SK-N-SH (cell line): ENCODE data around the gene LYRM4. TPM values are rescaled to one million over a fixed set of nuclear protein-coding genes. Genes with fewer than 3 reads are reported as not detected.

Experiments
- CTCF ChIA-PET: fragments of 300-600, 350-600 bp; formaldehyde crosslinking; extraction: SDS; loops from one replicate; lab custom pipeline; 2021; lab: Yijun Ruan, JAX
- POLR2A ChIA-PET: fragments of 350-600 bp; sonication (Branson Sonifier 250); formaldehyde crosslinking; extraction: SDS; loops from one replicate; lab custom pipeline; 2020; ENCODE audit warnings: antibody characterized with exemption, inconsistent platforms; lab: Yijun Ruan, JAX
- DNase-seq: peaks from one replicate; pipeline ENCODE4 v3.0.0; 2012
- H2AFZ ChIP-seq: fragments of 200-600 bp; sonication (generic); 2 replicates; pipeline ENCODE4 v1.8.1; 2016; ENCODE audit warnings: antibody characterized with exemption, mild to moderate bottlenecking, low read depth
- H3F3A ChIP-seq: fragments of 200-600 bp; sonication (generic); replicated peaks from 2 replicates; pipeline ENCODE3; 2016; ENCODE audit warnings: antibody characterized with exemption, mild to moderate bottlenecking; ENCODE audit not compliant: insufficient read depth
- H3K27ac ChIP-seq, 2 experiments: fragments of 200-500 bp in 1 of 2; fragments of 200-600 bp in 1 of 2; sonication (Bioruptor generic) in 1 of 2; sonication (generic), shearing (Covaris generic) in 1 of 2; 2 replicates each; pipeline versions ENCODE4 v1.5.1 to v1.6.1; 2014 to 2016; ENCODE audit warnings: low read depth in 2 of 2, inconsistent platforms in 1 of 2, low read length in 1 of 2, mild to moderate bottlenecking in 1 of 2, mixed read lengths in 1 of 2
- H3K27me3 ChIP-seq: fragments of 200-600 bp; sonication (generic), shearing (Covaris generic); 2 replicates; pipeline ENCODE4 v1.6.1; 2016; ENCODE audit warnings: mixed run types; ENCODE audit not compliant: insufficient read depth
- H3K36me3 ChIP-seq, 2 experiments: fragments of 200-500 bp in 1 of 2; fragments of 200-600 bp in 1 of 2; sonication (Bioruptor generic) in 1 of 2; sonication (generic) in 1 of 2; replicated peaks in 1 of 2; 2 replicates each; pipeline versions ENCODE3 to v1.5.1; 2014 to 2016; ENCODE audit warnings: low read length in 1 of 2, mild to moderate bottlenecking in 1 of 2; ENCODE audit not compliant: insufficient read depth in 2 of 2, control insufficient read depth in 1 of 2
- H3K4me1 ChIP-seq, 2 experiments: fragments of 200-500 bp in 1 of 2; fragments of 200-600 bp in 1 of 2; sonication (Bioruptor generic) in 1 of 2; sonication (generic), shearing (Covaris generic) in 1 of 2; 2 replicates each; pipeline versions ENCODE4 v1.5.1 to v1.6.1; 2014 to 2016; ENCODE audit warnings: low read depth in 1 of 2, low read length in 1 of 2, mixed run types in 1 of 2; ENCODE audit not compliant: insufficient read depth in 2 of 2, control insufficient read depth in 1 of 2
- H3K4me2 ChIP-seq: fragments of 200-600 bp; sonication (generic), shearing (Covaris generic); 2 replicates; pipeline ENCODE4 v1.6.1; 2017; ENCODE audit warnings: mixed run types
- H3K4me3 ChIP-seq, 2 experiments: fragments of 200-500 bp in 1 of 2; fragments of 200-600 bp in 1 of 2; sonication (Bioruptor generic) in 1 of 2; sonication (generic), shearing (Covaris generic) in 1 of 2; 2 replicates each; pipeline versions ENCODE4 v1.5.1 to v1.8.1; 2014 to 2016; ENCODE audit warnings: low read depth in 2 of 2, inconsistent platforms in 1 of 2, low read length in 1 of 2, mild to moderate bottlenecking in 1 of 2, mixed read lengths in 1 of 2, moderate library complexity in 1 of 2
- H3K79me2 ChIP-seq: fragments of 200-600 bp; sonication (generic); 2 replicates; pipeline ENCODE4 v1.8.1; 2017; ENCODE audit warnings: mild to moderate bottlenecking; ENCODE audit not compliant: insufficient read depth
- H3K9ac ChIP-seq: fragments of 200-600 bp; sonication (generic); 2 replicates; pipeline ENCODE4 v1.6.1; 2017; ENCODE audit warnings: mixed run types
- H3K9me2 ChIP-seq: fragments of 200-600 bp; sonication (generic); 2 replicates; pipeline ENCODE4 v1.6.1; 2017; ENCODE audit warnings: mixed run types
- H3K9me3 ChIP-seq: fragments of 200-600 bp; sonication (generic); 2 replicates; pipeline ENCODE4 v1.6.1; 2017; ENCODE audit warnings: mixed run types, mild to moderate bottlenecking, moderate library complexity
- H4K20me1 ChIP-seq: fragments of 200-600 bp; sonication (generic); 2 replicates; pipeline ENCODE4 v1.6.1; 2017; ENCODE audit warnings: mild to moderate bottlenecking, mixed run types; ENCODE audit not compliant: insufficient read depth
- CHD2 ChIP-seq: fragments of 150-350 bp; IDR thresholded peaks from 2 replicates; pipeline ENCODE4 v1.6.1; 2018; ENCODE audit warnings: low read length; ENCODE audit not compliant: partially characterized antibody
- CTCF ChIP-seq: fragments of 200-600 bp; sonication (generic); IDR thresholded peaks from 2 replicates; pipeline ENCODE4 v1.6.1; 2017; ENCODE audit warnings: antibody characterized with exemption, mild to moderate bottlenecking, moderate library complexity
- EP300 ChIP-seq, 2 experiments: IDR thresholded peaks; 2 replicates each; pipeline versions ENCODE4 v1.4.0 to v1.6.1; 2012; ENCODE audit warnings: borderline replicate concordance in 1 of 2, low read depth in 1 of 2, low read length in 1 of 2
- FOSL2 ChIP-seq: IDR thresholded peaks from 2 replicates; pipeline ENCODE4 v1.4.0; 2012; ENCODE audit warnings: low read depth, mild to moderate bottlenecking, moderate library complexity, borderline replicate concordance
- FOXM1 ChIP-seq: IDR thresholded peaks from 2 replicates; pipeline ENCODE4 v1.4.0; 2012; ENCODE audit warnings: low read depth, mild to moderate bottlenecking
- GATA2 ChIP-seq: sonication (generic); formaldehyde crosslinking; IDR thresholded peaks from 2 replicates; pipeline ENCODE4 v1.5.0; 2020; ENCODE audit warnings: mild to moderate bottlenecking, missing genetic modification reagents
- MEF2A ChIP-seq: IDR thresholded peaks from 2 replicates; pipeline ENCODE4 v1.4.0; 2012; ENCODE audit warnings: low read depth, borderline replicate concordance
- NRF1 ChIP-seq: IDR thresholded peaks from 2 replicates; pipeline ENCODE4 v1.6.1; 2012; ENCODE audit warnings: low read depth, mild to moderate bottlenecking, low read length
- PBX3 ChIP-seq: IDR thresholded peaks from 2 replicates; pipeline ENCODE4; 2012
- RCOR1 ChIP-seq: fragments of 150-350 bp; IDR thresholded peaks from 2 replicates; pipeline ENCODE4 v1.6.1; 2017; ENCODE audit warnings: antibody characterized with exemption, low read length
- RFX5 ChIP-seq: IDR thresholded peaks from 2 replicates; pipeline ENCODE4 v1.6.1; 2012; ENCODE audit warnings: mild to moderate bottlenecking, improper control_type of control experiment, low read length
- TAF1 ChIP-seq: IDR thresholded peaks from 2 replicates; pipeline ENCODE4 v1.6.1; 2012; ENCODE audit warnings: low read depth, mild to moderate bottlenecking, low read length, moderate library complexity, borderline replicate concordance
- TCF12 ChIP-seq: IDR thresholded peaks from 2 replicates; pipeline ENCODE4 v1.4.0; 2012
- USF1 ChIP-seq: IDR thresholded peaks from 2 replicates; pipeline ENCODE4 v1.4.0; 2012; ENCODE audit warnings: low read depth, borderline replicate concordance
- WGBS: methylation state at CpG from one replicate; pipeline ENCODE4 v1.1.6; 2017; ENCODE audit warnings: low lambda C conversion rate; 5-methylcytosine and 5-hydroxymethylcytosine counted together
- polyA plus RNA-seq, 3 experiments: library from polyadenylated mRNA; depleted of rRNA; stranded (reverse); fragments of >200 nt; gene quantifications; 2 replicates each; pipeline ENCODE4 v1.2.3, GENCODE V29; 2012

Gene LYRM4
- polyA plus RNA-seq, 1 of the 3 experiments (the other 2 are of a cell fraction), result 37.2 TPM

- TF ChIP-seq GATA2 (CRISPR knock-in tag) (no peak), CTCF (no peak), RFX5 (no peak), RCOR1 (no peak)
Measured at GRCh38 chr6:5104667-5105066, 156.1 kb downstream of the LYRM4 start (continued).

GRCh38 chr6:5103250-5103649 lies 157.5 kb downstream of the LYRM4 start:
- Histone ChIP-seq H3K36me3 (no peaks in the 10 kb centered on the region), H3K79me2 (no peaks in the 10 kb centered on the region), H2AFZ (no peak overlapping the region), H3K27ac (no peak overlapping the region), H3K9ac (no peak overlapping the region), H3K9me2 (no peaks in the 10 kb centered on the region), H3K4me3 (no peak overlapping the region), H4K20me1 (no peaks in the 10 kb centered on the region), H3K4me2 (no peak overlapping the region), H3K27me3 (no peaks in the 10 kb centered on the region), H3K9me3 (no peaks in the 10 kb centered on the region), H3K4me1 (no peaks in the 10 kb centered on the region), H3F3A (no peaks in the 10 kb centered on the region)
- no peak for TF ChIP-seq FOSL2
- TF ChIP-seq PBX3, result no peak
- no peak for DNase-seq
- POLR2A ChIA-PET, result no interaction called here
- CTCF ChIA-PET, result no interaction called here
- WGBS, result 87% methylated on average over 8 of the region's 8 CpGs

- POLR2A ChIA-PET, result no interaction called here
- CTCF ChIA-PET, result interaction anchor here (1.0 kb wide), 1 partner anchor 41 kb away, joined by 4 read pairs; no protein-coding TSS in a partner anchor
- H3K27ac ChIP-seq, result no peak overlapping the region
Measured at GRCh38 chr6:5102267-5102970, 158.3 kb downstream of the LYRM4 start.

More at GRCh38 chr6:5102267-5102970, 158.3 kb downstream of the LYRM4 start:
- Histone ChIP-seq H3K4me3 (no peak overlapping the region), H3K79me2 (no peaks in the 10 kb centered on the region), H3K9me3 (no peaks in the 10 kb centered on the region), H3K36me3 (no peaks in the 10 kb centered on the region), H4K20me1 (no peaks in the 10 kb centered on the region), H3F3A (no peaks in the 10 kb centered on the region), H3K9me2 (no peaks in the 10 kb centered on the region), H2AFZ (no peak overlapping the region), H3K27me3 (no peaks in the 10 kb centered on the region), H3K9ac (no peak overlapping the region), H3K4me2 (no peak overlapping the region), H3K4me1 (no peaks in the 10 kb centered on the region)
- DNase-seq, result no peak
- TF ChIP-seq RCOR1, result no peak
- no peak for TF ChIP-seq MEF2A
- no peak for TF ChIP-seq NRF1
- TF ChIP-seq USF1, result no peak
- TF ChIP-seq TAF1, result no peak
- TF ChIP-seq TCF12, result no peak
- TF ChIP-seq FOXM1, result no peak
- TF ChIP-seq CHD2, result no peak
- no peak for TF ChIP-seq EP300 (IDR thresholded peaks at IDR 0.05; ENCODE audit: borderline replicate concordance in 1 of 2, low read depth in 1 of 2, low read length in 1 of 2)
- TF ChIP-seq GATA2 (CRISPR knock-in tag), result no peak
- 93% methylated on average over 8 of the region's 8 CpGs for WGBS
